Cardiac muscle cell (in vitro differentiated cells and primary cell): ENCODE measurements around the gene AP1AR. TPM values are rescaled to one million over a fixed set of nuclear protein-coding genes. Genes with fewer than 3 reads are reported as not detected.
"Not testable (repeated sequence)": the region's sequence is repeated elsewhere in the genome, so short reads cannot be mapped to it uniquely, and the experiment has no call there.

Experiments used
- DNase-seq, 2 donors: peaks; one replicate each; pipeline versions ENCODE4 v3.0.0 to v3.0.0-alpha.2; 2010 to 2017; ENCODE audit warnings: low read depth in 1 of 2, low spot score in 1 of 2
- H3K27ac ChIP-seq: fragments of 200-600 bp; sonication (generic); 2 replicates; pipeline ENCODE4 v1.5.1; 2016
- H3K27me3 ChIP-seq: fragments of 200-600 bp; sonication (generic); 2 replicates; pipeline ENCODE4 v1.6.0; 2016; ENCODE audit warnings: control low read depth
- H3K36me3 ChIP-seq: fragments of 200-600 bp; sonication (generic); 2 replicates; pipeline ENCODE4 v1.5.1; 2016; ENCODE audit warnings: control low read depth
- H3K4me1 ChIP-seq: fragments of 200-600 bp; sonication (generic); 2 replicates; pipeline ENCODE4 v1.8.1; 2017; ENCODE audit warnings: low read depth, mild to moderate bottlenecking, mixed run types
- H3K4me3 ChIP-seq: fragments of 200-600 bp; sonication (generic); 2 replicates; pipeline ENCODE4 v1.5.1; 2016; ENCODE audit warnings: mild to moderate bottlenecking
- H3K9me3 ChIP-seq: fragments of 200-600 bp; sonication (generic); 2 replicates; pipeline ENCODE4 v1.5.1; 2017; ENCODE audit warnings: low read depth, mild to moderate bottlenecking, control low read depth
- polyA plus RNA-seq: library from polyadenylated mRNA; unstranded; fragments of >200 nt; fragmentation: Nextera tagmentation; extraction: Ambion mirVana; gene quantifications from 2 replicates; pipeline ENCODE4 v1.2.1, GENCODE V29; 2016
- total RNA-seq: library from RNA; depleted of rRNA; stranded (reverse); fragments of >200 nt; gene quantifications from 2 replicates; pipeline ENCODE4 v1.2.3, GENCODE V29; 2016
- TF ChIP-seq, protein P1 (sequence below): IDR thresholded peaks from 2 replicates; pipeline ENCODE4 v1.5.1; 2012; ENCODE audit warnings: low read depth, mild to moderate bottlenecking, low read length

AP1AR gene
- total and polyA plus RNA-seq, 2 experiments from 2014 or later, result 21.7 to 28.0 TPM

DNA sequence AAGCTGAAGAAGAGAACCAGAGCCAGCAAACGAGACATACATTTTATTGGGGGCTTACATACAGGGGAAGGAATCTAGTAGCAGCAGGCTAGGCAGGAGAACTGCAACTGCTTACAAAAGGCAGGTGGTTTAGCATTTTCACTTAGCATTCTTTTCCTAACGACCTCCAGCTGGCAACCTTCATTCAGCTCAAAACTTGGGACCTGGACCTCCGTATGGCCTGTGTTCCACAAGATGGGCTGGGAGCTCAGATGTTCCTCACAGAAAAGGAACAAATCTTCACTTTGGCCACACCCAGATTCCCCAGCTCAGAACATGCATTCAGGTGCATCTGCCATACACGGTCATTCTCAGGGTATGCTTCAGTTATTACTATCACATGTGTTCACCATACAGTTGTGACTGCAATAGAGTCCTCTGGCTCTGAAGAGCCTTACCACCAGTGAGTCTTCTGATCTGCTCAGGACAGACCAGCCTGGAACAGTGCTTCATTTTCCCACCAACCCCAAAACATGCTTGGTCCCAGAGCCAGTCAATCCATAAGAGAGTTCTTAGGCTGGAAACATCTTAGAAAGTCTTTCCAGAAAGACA, 29.6 kb upstream of the AP1AR start:
- H3K4me1 ChIP-seq, result no peaks in the 10 kb centered on the region
- no peaks in the 10 kb centered on the region for H3K9me3 ChIP-seq
- no peak for DNase-seq
- H3K36me3 ChIP-seq, result no peaks in the 10 kb centered on the region
- H3K27me3 ChIP-seq, result no peaks in the 10 kb centered on the region
- TF ChIP-seq, protein P1, sequence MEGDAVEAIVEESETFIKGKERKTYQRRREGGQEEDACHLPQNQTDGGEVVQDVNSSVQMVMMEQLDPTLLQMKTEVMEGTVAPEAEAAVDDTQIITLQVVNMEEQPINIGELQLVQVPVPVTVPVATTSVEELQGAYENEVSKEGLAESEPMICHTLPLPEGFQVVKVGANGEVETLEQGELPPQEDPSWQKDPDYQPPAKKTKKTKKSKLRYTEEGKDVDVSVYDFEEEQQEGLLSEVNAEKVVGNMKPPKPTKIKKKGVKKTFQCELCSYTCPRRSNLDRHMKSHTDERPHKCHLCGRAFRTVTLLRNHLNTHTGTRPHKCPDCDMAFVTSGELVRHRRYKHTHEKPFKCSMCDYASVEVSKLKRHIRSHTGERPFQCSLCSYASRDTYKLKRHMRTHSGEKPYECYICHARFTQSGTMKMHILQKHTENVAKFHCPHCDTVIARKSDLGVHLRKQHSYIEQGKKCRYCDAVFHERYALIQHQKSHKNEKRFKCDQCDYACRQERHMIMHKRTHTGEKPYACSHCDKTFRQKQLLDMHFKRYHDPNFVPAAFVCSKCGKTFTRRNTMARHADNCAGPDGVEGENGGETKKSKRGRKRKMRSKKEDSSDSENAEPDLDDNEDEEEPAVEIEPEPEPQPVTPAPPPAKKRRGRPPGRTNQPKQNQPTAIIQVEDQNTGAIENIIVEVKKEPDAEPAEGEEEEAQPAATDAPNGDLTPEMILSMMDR, result no peak
- no peak overlapping the region for H3K27ac ChIP-seq
- no peak overlapping the region for H3K4me3 ChIP-seq

GRCh38 chr4:112203593-112203992, 28.0 kb upstream of the AP1AR start:
- Histone ChIP-seq H3K36me3 (no peaks in the 10 kb centered on the region), H3K27me3 (no peaks in the 10 kb centered on the region), H3K4me3 (no peak overlapping the region), H3K27ac (no peak overlapping the region), H3K9me3 (no peaks in the 10 kb centered on the region), H3K4me1 (no peaks in the 10 kb centered on the region)
- no peak for DNase-seq
- TF ChIP-seq, protein P1, result no peak

DNA sequence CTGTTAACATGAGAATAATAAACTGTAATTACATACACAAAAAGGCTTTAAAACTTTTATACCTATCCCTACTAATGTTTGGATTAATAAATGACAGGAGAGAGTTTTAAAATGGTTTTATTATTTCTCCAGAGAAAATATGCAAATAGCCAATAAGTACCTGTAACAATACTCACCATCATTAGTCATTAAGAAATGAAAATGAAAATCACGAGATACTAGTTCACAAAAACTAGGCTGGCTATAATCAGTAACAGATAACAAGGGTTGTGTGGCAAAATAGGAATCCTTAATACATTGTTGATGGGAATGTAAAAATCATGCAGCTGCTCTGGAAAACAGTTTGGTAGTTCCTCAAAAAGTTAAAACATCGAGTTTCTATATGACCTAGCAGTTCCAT, 25.2 kb upstream of the AP1AR start:
- no peak overlapping the region for H3K27ac ChIP-seq
- no peak overlapping the region for H3K4me3 ChIP-seq
- TF ChIP-seq, protein P1, result no peak
- H3K36me3 ChIP-seq, result no peaks in the 10 kb centered on the region
- H3K9me3 ChIP-seq, result no peaks in the 10 kb centered on the region
- no peaks in the 10 kb centered on the region for H3K27me3 ChIP-seq
- DNase-seq, result no peak
- no peaks in the 10 kb centered on the region for H3K4me1 ChIP-seq

DNA sequence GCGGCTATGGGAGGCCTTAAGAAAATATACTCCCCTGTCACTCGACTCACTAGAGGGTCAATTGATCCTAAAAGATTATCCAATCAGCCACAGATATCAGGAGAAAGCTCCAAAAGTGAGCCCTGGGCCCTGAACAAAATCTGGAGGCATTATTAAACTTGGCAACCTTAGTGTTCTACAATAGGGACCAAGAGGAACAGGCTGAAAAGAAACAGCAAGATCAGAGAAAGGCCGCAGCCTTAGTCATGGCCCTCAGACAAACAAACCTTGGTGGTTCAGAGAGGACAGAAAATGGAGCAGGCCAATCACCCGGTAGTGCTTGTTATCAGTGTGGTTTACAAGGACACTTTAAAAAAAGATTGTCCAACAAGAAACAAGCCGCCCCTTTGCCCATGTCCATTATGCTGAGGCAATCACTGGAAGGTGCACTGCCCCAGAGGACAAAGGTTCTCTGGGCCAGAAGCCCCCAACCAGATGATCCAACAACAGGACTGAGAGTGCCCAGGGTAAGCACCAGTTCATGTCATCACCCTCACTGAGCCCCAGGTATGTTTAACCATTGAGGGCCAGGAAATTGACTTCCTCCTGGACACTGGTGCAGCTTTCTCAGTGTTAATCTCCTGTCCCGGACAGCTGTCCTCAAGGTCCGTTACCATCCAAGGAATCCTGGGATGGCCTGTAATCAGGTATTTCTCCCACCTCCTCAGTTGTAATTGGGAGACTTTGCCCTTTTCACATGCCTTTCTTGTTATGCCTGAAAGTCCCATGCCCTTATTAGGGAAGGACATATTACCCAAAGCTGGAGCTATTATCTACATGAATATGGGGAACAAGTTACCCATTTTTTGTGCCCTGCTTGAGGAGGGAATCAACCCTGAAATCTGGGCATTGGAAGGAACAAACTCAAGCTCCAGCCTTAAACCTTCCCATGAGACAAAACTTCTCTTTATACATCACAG, 23.2 kb upstream of the AP1AR start:
- H3K9me3 ChIP-seq, H3K27me3 ChIP-seq, H3K36me3 ChIP-seq, H3K4me3 ChIP-seq, H3K27ac ChIP-seq, DNase-seq, H3K4me1 ChIP-seq: not testable (repeated sequence)

DNA sequence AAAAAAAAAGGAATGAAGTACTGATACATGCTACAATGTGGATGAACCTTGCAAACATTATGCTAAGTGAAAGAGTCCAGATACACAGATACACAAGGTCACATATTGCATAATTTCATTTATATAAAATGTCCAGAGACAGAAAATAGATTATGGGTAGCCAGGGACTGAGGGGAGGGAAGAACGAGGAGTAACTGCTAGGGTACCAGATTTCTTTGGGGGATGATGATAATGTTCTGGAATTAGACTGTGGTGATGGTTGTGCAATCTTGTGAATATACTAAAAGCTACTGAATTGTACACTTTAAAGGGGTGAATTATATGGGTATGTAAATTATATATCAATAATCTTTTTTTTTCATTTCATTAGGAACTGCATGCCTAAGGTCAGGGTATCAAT, 20.8 kb upstream of the AP1AR start:
- H3K9me3 ChIP-seq, result no peaks in the 10 kb centered on the region
- DNase-seq, result peak in 1 of 2 donors; percentile 48

More for the DNA sequence above, 20.8 kb upstream of the AP1AR start:
- Histone ChIP-seq H3K4me3 (no peak overlapping the region), H3K36me3 (no peaks in the 10 kb centered on the region), H3K27me3 (no peaks in the 10 kb centered on the region), H3K4me1 (no peaks in the 10 kb centered on the region), H3K27ac (no peak overlapping the region)
- TF ChIP-seq, protein P1, result no peak
